Kidney (tissue), 14 donors: ENCODE results near the gene APOBEC3C. TPM values are rescaled to one million over a fixed set of nuclear protein-coding genes. Genes with fewer than 3 reads are reported as not detected.

Experiments used
- DNase-seq, 5 donors: peaks; one replicate each; pipeline ENCODE4 v3.0.0-alpha.2; 2013 to 2020
- FAIRE-seq: peaks from 2 replicates; lab custom pipeline; 2012; peaks lifted over from hg19 to GRCh38; lab: Jason Lieb, UNC
- H3K27ac ChIP-seq, 2 donors: one replicate each; pipeline ENCODE4 v1.7.0; 2013; ENCODE audit warnings: low read depth in 2 of 2, low read length in 2 of 2, inconsistent platforms in 1 of 2
- H3K27me3 ChIP-seq: one replicate; pipeline ENCODE4 v1.7.1; 2013; ENCODE audit warnings: low read length, inconsistent platforms; ENCODE audit not compliant: control insufficient read depth, insufficient read depth
- H3K36me3 ChIP-seq, 3 donors: one replicate each; pipeline versions ENCODE4 v1.7.0 to v1.7.1; 2013; ENCODE audit warnings: low read length in 3 of 3, control low read depth in 1 of 3, inconsistent platforms in 1 of 3; ENCODE audit not compliant: insufficient read depth in 3 of 3, control insufficient read depth in 2 of 3
- H3K4me1 ChIP-seq, 3 donors: one replicate each; pipeline versions ENCODE4 v1.7.0 to v1.7.1; 2013; ENCODE audit warnings: low read length in 3 of 3, inconsistent platforms in 1 of 3, low read depth in 1 of 3; ENCODE audit not compliant: control insufficient read depth in 2 of 3, insufficient read depth in 2 of 3
- H3K4me3 ChIP-seq, 3 donors: one replicate each; pipeline versions ENCODE4 v1.7.0 to v1.8.1; 2013; ENCODE audit warnings: low read length in 3 of 3, control low read depth in 1 of 3, inconsistent platforms in 1 of 3
- H3K9ac ChIP-seq, 3 donors: one replicate each; pipeline versions ENCODE4 v1.7.0 to v1.7.1; 2013; ENCODE audit warnings: low read length in 3 of 3, control low read depth in 1 of 3, inconsistent platforms in 1 of 3
- H3K9me3 ChIP-seq, 3 donors: one replicate each; pipeline versions ENCODE4 v1.7.0 to v1.7.1; 2013; ENCODE audit warnings: low read length in 3 of 3, control low read depth in 1 of 3, inconsistent platforms in 1 of 3; ENCODE audit not compliant: control insufficient read depth in 2 of 3, insufficient read depth in 1 of 3
- CTCF ChIP-seq: IDR thresholded peaks from 3 replicates; pipeline ENCODE4 v1.5.1; 2012; ENCODE audit warnings: mild to moderate bottlenecking, moderate library complexity, borderline replicate concordance; ENCODE audit not compliant: insufficient read depth; ENCODE audit errors: extremely low read depth
- intact Hi-C: fragments of 100-400 bp; cut with DNase I; formaldehyde crosslinking; loops from one replicate; pipeline ENCODE4 v1.11.1; 2022
- polyA plus RNA-seq: library from polyadenylated mRNA; stranded (reverse); fragments of 350-450 nt; fragmentation: Illumina TruSeq; extraction: RNeasy Lipid Tissue Mini Kit (QIAGEN cat#74804); gene quantifications from one replicate; pipeline ENCODE4 v1.2.3, GENCODE V29; 2014; ENCODE audit warnings: low read depth, low replicate concordance; ENCODE audit not compliant: insufficient read depth
- total RNA-seq: library from RNA; stranded (reverse); fragmentation: NEBNext Ultra II Directional; extraction: Animal tissue kit (Norgen Biotek cat#: 25700); gene quantifications from one replicate; pipeline ENCODE4 v1.2.1, GENCODE V29; 2021
- donor health status: control.
- donor health status: control.
- donor health status: control.
- donor health status: control.
- donor health status: control.
- donor health status: DM: yes; HTN: yes; CAD: no.
- donor health status: Normal renal cell carcinoma (clear cell type).

The APOBEC3C gene
- total and polyA plus RNA-seq, 2 donors from 2014 or later, result 9.5 to 19.8 TPM

GRCh38 chr22:39024519-39025308 lies 10.7 kb downstream of the APOBEC3C start:
- FAIRE-seq, result no peak
- Histone ChIP-seq H3K4me1 (peaks cover 0 to 2% (median 0%) of the 10 kb centered on the region in 3 donors), H3K9me3 (no peaks in the 10 kb centered on the region)

GRCh38 chr22:39026509-39027150 lies 12.6 kb downstream of the APOBEC3C start:
- no peak overlapping the region for H3K9ac ChIP-seq
- FAIRE-seq (no peak), DNase-seq (no peak)
- H3K27me3 ChIP-seq, result no peaks in the 10 kb centered on the region
- H3K4me1 ChIP-seq, result no peaks in the 10 kb centered on the region
- intact Hi-C loops, result no loop called here
- no peak overlapping the region for H3K27ac ChIP-seq
- no peaks in the 10 kb centered on the region for H3K9me3 ChIP-seq
- no peaks in the 10 kb centered on the region for H3K36me3 ChIP-seq
- H3K4me3 ChIP-seq, result no peak overlapping the region
- no peak for TF ChIP-seq CTCF

More at GRCh38 chr22:39024519-39025308, 10.7 kb downstream of the APOBEC3C start:
- Histone ChIP-seq H3K27ac (no peak overlapping the region), H3K4me3 (no peak overlapping the region), H3K36me3 (no peaks in the 10 kb centered on the region), H3K9ac (no peak overlapping the region), H3K27me3 (no peaks in the 10 kb centered on the region)
- DNase-seq, result no peak
- no peak for TF ChIP-seq CTCF
- intact Hi-C loops, result no loop called here

- Histone ChIP-seq H3K9me3 (no peaks in the 10 kb centered on the region), H3K4me1 (no peaks in the 10 kb centered on the region), H3K27ac (no peak overlapping the region), H3K9ac (no peak overlapping the region), H3K4me3 (no peak overlapping the region), H3K27me3 (no peaks in the 10 kb centered on the region), H3K36me3 (no peaks in the 10 kb centered on the region)
- FAIRE-seq, result no peak
- intact Hi-C loops, result no loop called here
- no peak for DNase-seq
- TF ChIP-seq CTCF, result no peak
Observed at GRCh38 chr22:39027717-39028116, 13.7 kb downstream of the APOBEC3C start.
